ENCODE results near the gene HNRNPL. TPM values are rescaled to one million over a fixed set of nuclear protein-coding genes. Genes with fewer than 3 reads are reported as not detected.
"Not testable (repeated sequence)": the region's sequence is repeated elsewhere in the genome, so short reads cannot be mapped to it uniquely, and the experiment has no call there.

HNRNPL gene
- total RNA-seq, 1 experiment from 2014 or later, result 710 TPM

DNA sequence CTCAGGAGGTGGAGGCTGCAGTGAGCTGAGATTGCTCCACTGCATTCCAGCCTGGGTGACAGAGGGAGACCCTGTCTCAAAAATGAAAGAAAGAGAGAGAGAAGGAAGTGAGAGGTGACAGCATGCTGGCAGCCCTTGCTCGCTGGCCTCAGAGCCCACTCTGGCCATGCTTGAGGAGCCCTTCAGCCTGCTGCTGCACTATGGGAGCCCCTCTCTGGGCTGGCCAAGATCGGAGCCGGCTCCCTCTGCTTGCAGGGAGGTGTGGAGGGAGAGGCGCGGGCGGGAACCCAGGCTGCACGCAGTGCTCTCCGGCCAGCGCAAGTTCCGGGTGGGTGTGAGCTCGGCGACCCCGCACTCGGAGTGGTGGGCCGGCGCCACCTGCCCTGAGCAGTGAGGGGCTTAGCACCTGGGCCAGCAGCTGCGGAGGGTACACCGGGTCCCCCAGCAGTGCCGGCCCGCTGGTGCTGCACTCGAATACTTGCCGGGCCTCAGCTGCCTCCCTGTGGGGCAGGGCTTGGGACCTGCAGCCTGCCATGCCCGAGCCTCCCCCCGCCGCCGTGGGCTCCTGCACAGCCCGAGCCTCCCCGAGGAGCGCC lies 28.5 kb downstream of the HNRNPL start:
- H3K79me1 ChIP-seq (ENCODE audit: insufficient read depth, low read depth, low read length, poor library complexity, severe bottlenecking); H2BK120ac ChIP-seq (ENCODE audit: low read depth, low read length, poor library complexity, severe bottlenecking); H2BK20ac ChIP-seq (ENCODE audit: low read depth, low read length, poor library complexity, severe bottlenecking); H3K23me2 ChIP-seq (ENCODE audit: insufficient read length, low read depth, low read length, poor library complexity, severe bottlenecking); H3K4me2 ChIP-seq (ENCODE audit: insufficient read depth, insufficient read length, low read length); H2AK5ac ChIP-seq (ENCODE audit: insufficient read length, low read length); H4K8ac ChIP-seq (replicated peaks; ENCODE audit: insufficient read length, low read depth, low read length); H3K4me1 ChIP-seq (ENCODE audit: insufficient read depth, low read length); H3K9ac ChIP-seq (ENCODE audit: extremely low read depth, insufficient read length, low read length); H3K27me3 ChIP-seq (ENCODE audit: insufficient read depth, low read length); H2BK12ac ChIP-seq (ENCODE audit: insufficient read length, low read depth, low read length); H3T11ph ChIP-seq (ENCODE audit: low read length); DNase-seq; H3K4ac ChIP-seq (ENCODE audit: low read depth, low read length); H3K23ac ChIP-seq (ENCODE audit: insufficient read length, low read depth, low read length); H4K91ac ChIP-seq (ENCODE audit: insufficient read length, low read depth, low read length); H4K20me1 ChIP-seq (ENCODE audit: control insufficient read depth, insufficient read depth, insufficient read length); H3K56ac ChIP-seq (ENCODE audit: insufficient read length, low read depth, low read length); H3K27me3 Mint-ChIP-seq (ENCODE audit: low read depth); H3K4me3 Mint-ChIP-seq; H3K9me3 ChIP-seq (ENCODE audit: control insufficient read depth, low read depth, low read length); H3K27ac Mint-ChIP-seq; H2BK15ac ChIP-seq (ENCODE audit: low read depth, low read length); H4K5ac ChIP-seq (ENCODE audit: insufficient read length, low read depth, low read length); H2AFZ ChIP-seq (ENCODE audit: low read length); H3K14ac ChIP-seq (ENCODE audit: insufficient read depth, low read length); H3K18ac ChIP-seq (ENCODE audit: insufficient read length, low read depth, low read length); H2BK5ac ChIP-seq (ENCODE audit: insufficient read length, low read length); H3K79me2 ChIP-seq (ENCODE audit: insufficient read depth, low read length); H3K27ac ChIP-seq (ENCODE audit: insufficient read length, low read depth, low read length): not testable (repeated sequence)
- Mint-ChIP-seq H3K9me3 (peaks cover 12 to 16% of the 10 kb centered on the region in 2 experiments), H3K4me1 (peaks cover 34 to 39% of the 10 kb centered on the region in 2 experiments), H3K36me3 (ENCODE audit: insufficient read depth in 1 of 3, low read depth in 3 of 3) (peaks cover 32 to 58% (median 50%) of the 10 kb centered on the region in 3 experiments)
- WGBS (ENCODE audit: extremely low coverage, insufficient read length, low lambda C conversion rate), result no CpG with 5 or more reads among the region's 29 CpGs
